Activated CD8-positive, alpha-beta T cell treated with anti-CD3 and anti-CD28 coated beads for 36 hours (primary cell): ENCODE data around the gene AGO3. TPM values are rescaled to one million over a fixed set of nuclear protein-coding genes. Genes with fewer than 3 reads are reported as not detected.

ENCODE experiments used
- ATAC-seq: fragments of 200-7000 bp; cut with Tn5 transposase; one replicate; pipeline ENCODE4 v1.10.0; 2021; ENCODE audit warnings: mild to moderate bottlenecking, moderate library complexity
- CTCF ChIA-PET: fragments of 350-600 bp; sonication (Branson Sonifier 250); formaldehyde crosslinking; loops from one replicate; lab custom pipeline; 2021; ENCODE audit warnings: antibody characterized with exemption; lab: Charles Lee
- POLR2A ChIA-PET: fragments of 350-600 bp; sonication (Branson Sonifier 250); formaldehyde crosslinking; loops from one replicate; lab custom pipeline; 2021; ENCODE audit warnings: antibody characterized with exemption; lab: Charles Lee
- DNase-seq: peaks from one replicate; pipeline ENCODE4 v3.0.0-alpha.2; 2020
- H3K27ac Mint-ChIP-seq: one replicate; pipeline ENCODE4 v1.8.0; 2021; ENCODE audit warnings: mild to moderate bottlenecking, mixed read lengths
- H3K27me3 Mint-ChIP-seq: one replicate; pipeline ENCODE4 v1.8.0; 2021; ENCODE audit warnings: mixed read lengths
- H3K36me3 Mint-ChIP-seq: one replicate; pipeline ENCODE4 v1.8.0; 2021; ENCODE audit warnings: low read depth, mixed read lengths
- H3K4me1 Mint-ChIP-seq: one replicate; pipeline ENCODE4 v1.8.0; 2021; ENCODE audit warnings: low read depth, mixed read lengths
- H3K4me3 Mint-ChIP-seq: one replicate; pipeline ENCODE4 v1.8.0; 2021; ENCODE audit warnings: mild to moderate bottlenecking, moderate library complexity, mixed read lengths
- H3K9me3 Mint-ChIP-seq: one replicate; pipeline ENCODE4 v1.8.0; 2021; ENCODE audit warnings: mixed read lengths
- intact Hi-C: fragments of 100-400 bp; cut with micrococcal nuclease; formaldehyde crosslinking; loops from one replicate; pipeline ENCODE4 v1.10.0; 2022
- total RNA-seq, 2 experiments: library from RNA; stranded (reverse); gene quantifications; one replicate each; pipeline ENCODE4 v1.2.3, GENCODE V29; 2021
- TF ChIP-seq, protein P1 (sequence below): fragments of 200-600 bp; IDR thresholded peaks from one replicate; pipeline ENCODE4 v1.8.0; 2022; ENCODE audit warnings: antibody characterized with exemption, mild to moderate bottlenecking

The AGO3 gene
- total RNA-seq, 2 experiments from 2014 or later, result 27.7 to 30.0 TPM

DNA sequence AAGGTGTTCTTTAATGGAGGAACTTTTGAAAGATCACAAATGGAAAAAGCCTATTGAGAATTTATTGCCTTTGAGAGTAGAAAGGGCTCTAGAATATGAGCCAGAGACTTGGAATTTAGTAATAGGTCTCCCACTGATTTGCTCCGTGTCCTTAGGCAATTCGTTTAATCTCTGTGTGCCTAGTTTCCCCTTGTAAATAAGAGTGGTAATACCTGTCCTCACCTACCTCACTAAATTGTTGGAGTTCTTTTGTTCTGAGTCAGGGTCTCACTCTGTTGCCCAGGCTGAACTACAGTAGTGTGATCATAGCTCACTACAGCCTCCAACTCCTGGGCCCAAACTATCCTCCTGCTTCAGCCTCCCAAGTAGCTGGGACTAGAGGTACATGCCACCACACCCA is 138.0 kb downstream of the AGO3 start:
- Mint-ChIP-seq H3K4me3 (no peak overlapping the region), H3K27me3 (no peaks in the 10 kb centered on the region), H3K27ac (no peak overlapping the region), H3K36me3 (no peaks in the 10 kb centered on the region), H3K4me1 (no peaks in the 10 kb centered on the region), H3K9me3 (no peaks in the 10 kb centered on the region)
- no peak for DNase-seq
- intact Hi-C loops, result no loop called here
- POLR2A ChIA-PET, result no interaction called here
- TF ChIP-seq, protein P1, sequence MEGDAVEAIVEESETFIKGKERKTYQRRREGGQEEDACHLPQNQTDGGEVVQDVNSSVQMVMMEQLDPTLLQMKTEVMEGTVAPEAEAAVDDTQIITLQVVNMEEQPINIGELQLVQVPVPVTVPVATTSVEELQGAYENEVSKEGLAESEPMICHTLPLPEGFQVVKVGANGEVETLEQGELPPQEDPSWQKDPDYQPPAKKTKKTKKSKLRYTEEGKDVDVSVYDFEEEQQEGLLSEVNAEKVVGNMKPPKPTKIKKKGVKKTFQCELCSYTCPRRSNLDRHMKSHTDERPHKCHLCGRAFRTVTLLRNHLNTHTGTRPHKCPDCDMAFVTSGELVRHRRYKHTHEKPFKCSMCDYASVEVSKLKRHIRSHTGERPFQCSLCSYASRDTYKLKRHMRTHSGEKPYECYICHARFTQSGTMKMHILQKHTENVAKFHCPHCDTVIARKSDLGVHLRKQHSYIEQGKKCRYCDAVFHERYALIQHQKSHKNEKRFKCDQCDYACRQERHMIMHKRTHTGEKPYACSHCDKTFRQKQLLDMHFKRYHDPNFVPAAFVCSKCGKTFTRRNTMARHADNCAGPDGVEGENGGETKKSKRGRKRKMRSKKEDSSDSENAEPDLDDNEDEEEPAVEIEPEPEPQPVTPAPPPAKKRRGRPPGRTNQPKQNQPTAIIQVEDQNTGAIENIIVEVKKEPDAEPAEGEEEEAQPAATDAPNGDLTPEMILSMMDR, result no peak
- no peak for ATAC-seq
- CTCF ChIA-PET, result interaction anchor here (1.1 to 1.2 kb wide), 2 partner anchors 21 to 217 kb away, joined by 3 read pairs; no protein-coding TSS in a partner anchor

DNA sequence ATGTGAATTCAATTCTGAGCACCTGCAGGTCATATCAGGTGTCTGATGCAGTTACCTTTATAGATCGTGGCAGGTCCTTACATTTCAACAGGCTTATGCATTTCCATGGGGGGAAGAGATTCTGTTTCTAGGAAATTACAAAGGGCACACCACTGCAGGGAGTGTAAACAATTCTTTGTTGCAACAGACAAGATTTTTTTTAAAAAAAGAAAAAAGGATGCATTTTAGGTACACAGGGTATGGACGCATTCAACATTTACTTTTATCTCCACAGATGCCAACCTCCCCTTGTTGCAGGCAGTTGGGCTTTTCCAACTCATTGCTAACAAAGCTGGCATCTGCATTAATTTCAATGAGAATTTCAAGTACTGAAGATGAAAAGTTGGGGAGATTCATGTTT is 139.4 kb downstream of the AGO3 start:
- H3K4me3 Mint-ChIP-seq, result no peak overlapping the region
- H3K27ac Mint-ChIP-seq, result no peak overlapping the region
- H3K27me3 Mint-ChIP-seq, result no peaks in the 10 kb centered on the region
- H3K36me3 Mint-ChIP-seq, result no peaks in the 10 kb centered on the region
- TF ChIP-seq, protein P1, result no peak
- ATAC-seq, result no peak
- POLR2A ChIA-PET, result interaction anchor here (0.6 to 0.7 kb wide), 2 partner anchors 19 to 68 kb away, joined by 3 read pairs; no protein-coding TSS in a partner anchor
- H3K9me3 Mint-ChIP-seq, result no peaks in the 10 kb centered on the region
- CTCF ChIA-PET, result no interaction called here
- DNase-seq, result no peak
- intact Hi-C loops, result no loop called here
- no peaks in the 10 kb centered on the region for H3K4me1 Mint-ChIP-seq

DNA sequence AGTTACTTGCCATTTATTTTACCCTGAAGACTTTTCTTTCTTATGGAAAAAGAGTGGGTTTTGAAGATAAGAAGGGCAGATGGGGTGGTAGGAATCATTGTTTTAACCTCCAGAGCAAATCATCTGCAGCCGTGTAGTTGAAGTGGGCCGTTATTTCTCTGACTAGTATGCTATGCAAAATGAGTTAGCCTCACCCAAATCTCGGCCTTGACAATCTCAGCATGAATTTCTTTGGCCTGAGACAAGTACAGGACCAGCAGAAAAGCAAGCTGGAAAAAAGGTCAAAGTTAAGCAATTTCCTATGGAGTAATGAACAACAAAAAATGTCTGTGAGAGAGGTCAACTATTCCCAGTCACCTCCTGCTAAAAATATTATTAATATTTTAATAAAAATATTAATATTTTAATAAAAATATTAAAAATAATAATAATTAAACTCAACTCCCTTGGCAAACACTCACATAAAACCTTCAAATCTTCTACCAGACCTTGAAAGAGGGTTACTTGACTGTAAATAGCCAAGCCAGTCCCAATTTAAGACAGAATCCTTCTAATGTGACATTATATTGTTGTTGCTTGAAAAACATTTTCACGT is 146.2 kb downstream of the AGO3 start:
- TF ChIP-seq, protein P1, result no peak
- intact Hi-C loops, result no loop called here
- no peaks in the 10 kb centered on the region for H3K36me3 Mint-ChIP-seq
- CTCF ChIA-PET, result no interaction called here
- no peaks in the 10 kb centered on the region for H3K9me3 Mint-ChIP-seq
- H3K4me3 Mint-ChIP-seq, result no peak overlapping the region
- DNase-seq (no peak), ATAC-seq (no peak)
- H3K27me3 Mint-ChIP-seq, result peaks cover 2% of the 10 kb centered on the region
- H3K27ac Mint-ChIP-seq, result no peak overlapping the region
- POLR2A ChIA-PET, result no interaction called here
- H3K4me1 Mint-ChIP-seq, result no peaks in the 10 kb centered on the region

DNA sequence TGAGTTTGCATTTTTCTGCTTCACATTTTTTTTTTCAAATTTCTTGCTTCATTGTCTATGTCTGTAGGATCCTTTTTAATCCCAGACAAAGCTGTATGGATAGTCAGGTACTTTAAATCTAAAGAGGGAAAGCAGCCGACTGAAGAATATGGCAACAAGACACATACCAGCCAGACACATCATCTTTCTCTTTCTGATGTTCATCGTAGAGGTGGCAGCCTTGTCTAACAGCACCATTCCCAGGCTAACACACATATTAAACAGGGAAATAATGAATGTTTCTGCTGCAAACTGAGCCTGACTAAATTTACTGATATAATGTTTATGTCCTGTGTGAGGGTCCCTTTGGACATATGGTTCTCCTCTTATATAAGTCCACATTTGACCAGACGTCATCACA is 149.3 kb downstream of the AGO3 start:
- peaks cover 22% of the 10 kb centered on the region for H3K27me3 Mint-ChIP-seq
- CTCF ChIA-PET, result interaction anchor here (0.6 kb wide), 1 partner anchor 879 kb away, joined by 3 read pairs; no protein-coding TSS in a partner anchor
- intact Hi-C loops, result no loop called here
- DNase-seq, result no peak
- TF ChIP-seq, protein P1, result no peak
- POLR2A ChIA-PET, result no interaction called here
- H3K36me3 Mint-ChIP-seq, result no peaks in the 10 kb centered on the region
- ATAC-seq, result no peak
- H3K4me3 Mint-ChIP-seq, result no peak overlapping the region
- no peaks in the 10 kb centered on the region for H3K9me3 Mint-ChIP-seq
- H3K27ac Mint-ChIP-seq, result no peak overlapping the region
- H3K4me1 Mint-ChIP-seq, result no peaks in the 10 kb centered on the region

DNA sequence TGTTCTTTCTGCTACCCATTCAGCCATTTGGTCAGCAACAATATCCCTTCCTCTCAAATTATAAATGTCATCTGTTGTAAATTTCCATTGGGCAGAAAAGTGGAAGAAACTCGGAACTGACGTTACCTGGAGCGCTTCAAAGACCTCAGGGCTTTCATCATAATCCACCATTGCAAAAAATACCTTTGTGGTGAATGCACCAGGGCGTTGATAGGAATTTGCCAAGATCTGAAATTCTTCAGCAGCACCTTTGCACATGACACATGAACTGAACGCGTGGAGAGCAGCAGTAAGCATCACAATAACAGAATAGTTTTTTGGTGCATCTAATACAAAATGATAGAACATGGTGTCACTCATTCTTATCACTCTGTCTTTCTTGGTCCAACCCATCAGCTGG is 149.9 kb downstream of the AGO3 start:
- ChIA-PET POLR2A (no interaction called here), CTCF (no interaction called here)
- DNase-seq (no peak), ATAC-seq (no peak)
- Mint-ChIP-seq H3K36me3 (no peaks in the 10 kb centered on the region), H3K9me3 (no peaks in the 10 kb centered on the region), H3K4me3 (no peak overlapping the region), H3K27ac (no peak overlapping the region), H3K4me1 (no peaks in the 10 kb centered on the region), H3K27me3 (peaks cover 23% of the 10 kb centered on the region)
- TF ChIP-seq, protein P1, result no peak
- intact Hi-C loops, result no loop called here
